HCT116 (cell line): ENCODE data around the gene FBXO11.

Experiments used
- EZH2 ChIP-seq: fragments of 200-600 bp; sonication (generic); IDR thresholded peaks from 2 replicates; pipeline ENCODE4 v1.6.1; 2017; ENCODE audit warnings: antibody characterized with exemption, mixed run types
- EZH2phosphoT487 ChIP-seq: fragments of 200-600 bp; IDR thresholded peaks from 2 replicates; pipeline ENCODE4 v1.6.1; 2018; ENCODE audit warnings: antibody characterized with exemption, borderline replicate concordance
- FOSL1 ChIP-seq: IDR thresholded peaks from 2 replicates; pipeline ENCODE4 v1.6.1; 2012; ENCODE audit warnings: low read depth
- JUND ChIP-seq: IDR thresholded peaks from 2 replicates; pipeline ENCODE4 v1.6.1; 2012
- POLR2A ChIP-seq: IDR thresholded peaks from 2 replicates; pipeline ENCODE4 v1.7.0; 2011; ENCODE audit warnings: borderline replicate concordance; ENCODE audit not compliant: insufficient read depth, insufficient read length; ENCODE audit errors: extremely low read depth
- POLR2AphosphoS5 ChIP-seq: IDR thresholded peaks from 2 replicates; pipeline ENCODE4 v1.6.1; 2011; ENCODE audit warnings: mild to moderate bottlenecking, low read depth, low read length, moderate library complexity
- SP1 ChIP-seq: IDR thresholded peaks from 2 replicates; pipeline ENCODE4 v1.6.1; 2012; ENCODE audit warnings: low read depth
- YY1 ChIP-seq: IDR thresholded peaks from 2 replicates; pipeline ENCODE4 v1.6.1; 2011; ENCODE audit warnings: low read length, low read depth, moderate library complexity, mild to moderate bottlenecking; ENCODE audit not compliant: insufficient replicate concordance; ENCODE audit errors: extremely low read depth
- ZNF274 ChIP-seq: fragments of 200-500 bp; sonication (Bioruptor generic); IDR thresholded peaks from 2 replicates; pipeline ENCODE4 v1.6.1; 2014; ENCODE audit warnings: mild to moderate bottlenecking, low read depth, low read length, inconsistent platforms
- TF ChIP-seq, protein P1 (sequence below), 3 experiments: fragments of 200-600 bp in 1 of 3; sonication (generic) in 1 of 3; IDR thresholded peaks in 2 of 3; conservative IDR thresholded peaks in 1 of 3; 2 replicates each; pipeline ENCODE4 v1.5.1; 2012 to 2017; ENCODE audit warnings: low read depth in 2 of 3, low read length in 2 of 3, antibody characterized with exemption in 1 of 3, borderline replicate concordance in 1 of 3, control low read depth in 1 of 3, mild to moderate bottlenecking in 1 of 3, mixed read lengths in 1 of 3, mixed run types in 1 of 3, moderate library complexity in 1 of 3; ENCODE audit not compliant: insufficient read depth in 1 of 3
- TF ChIP-seq, protein P2 (sequence below): IDR thresholded peaks from 2 replicates; pipeline ENCODE4 v1.6.1; 2011; ENCODE audit warnings: mild to moderate bottlenecking, low read length, moderate library complexity; ENCODE audit not compliant: insufficient replicate concordance; ENCODE audit errors: extremely low read depth
- TF ChIP-seq, protein P3 (sequence below): IDR thresholded peaks from 2 replicates; pipeline ENCODE4 v1.6.1; 2012; ENCODE audit warnings: low read depth
- TF ChIP-seq, protein P4 (sequence below): IDR thresholded peaks from 2 replicates; pipeline ENCODE4 v1.6.1; 2012

DNA sequence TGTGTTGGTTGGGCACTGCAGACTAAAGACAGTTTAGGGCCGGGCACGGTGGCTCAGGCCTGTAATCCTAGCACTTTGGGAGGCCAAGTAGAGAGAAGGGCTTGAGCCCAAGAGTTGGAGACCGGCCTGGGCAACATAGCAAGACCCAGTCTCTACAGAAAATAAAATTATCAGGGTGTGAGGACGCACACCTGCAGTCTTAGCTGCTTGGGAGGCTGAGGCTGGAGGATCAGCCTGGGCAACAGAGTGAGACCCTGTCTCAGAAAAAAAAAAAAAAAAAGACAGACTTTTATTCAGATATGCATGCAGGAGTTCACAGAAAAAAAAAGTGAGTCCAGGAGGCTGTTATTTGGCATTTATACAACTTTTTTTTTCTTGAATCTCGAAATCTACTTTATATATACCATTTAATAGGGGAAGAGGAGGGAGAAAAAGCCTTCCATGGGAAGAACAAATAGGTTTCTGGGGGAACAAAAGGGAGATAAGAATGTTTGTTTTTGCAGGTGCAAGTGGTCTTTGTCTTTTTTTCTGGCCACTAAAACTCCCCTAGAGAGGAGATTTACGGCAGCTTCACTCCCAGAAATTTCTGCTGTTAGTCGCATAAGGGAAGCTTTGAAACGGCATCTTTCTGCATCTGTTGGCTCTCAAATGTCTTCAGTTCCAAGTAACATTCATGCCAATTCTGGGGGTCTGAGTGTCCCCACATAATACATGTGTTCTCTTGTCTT lies 127.4 kb downstream of the FBXO11 start:
- TF ChIP-seq POLR2A (no peak), SP1 (no peak), EZH2 (no peak), FOSL1 (no peak), YY1 (no peak), ZNF274 (no peak), JUND (no peak), POLR2AphosphoS5 (no peak), EZH2phosphoT487 (no peak)
- TF ChIP-seq, protein P1, sequence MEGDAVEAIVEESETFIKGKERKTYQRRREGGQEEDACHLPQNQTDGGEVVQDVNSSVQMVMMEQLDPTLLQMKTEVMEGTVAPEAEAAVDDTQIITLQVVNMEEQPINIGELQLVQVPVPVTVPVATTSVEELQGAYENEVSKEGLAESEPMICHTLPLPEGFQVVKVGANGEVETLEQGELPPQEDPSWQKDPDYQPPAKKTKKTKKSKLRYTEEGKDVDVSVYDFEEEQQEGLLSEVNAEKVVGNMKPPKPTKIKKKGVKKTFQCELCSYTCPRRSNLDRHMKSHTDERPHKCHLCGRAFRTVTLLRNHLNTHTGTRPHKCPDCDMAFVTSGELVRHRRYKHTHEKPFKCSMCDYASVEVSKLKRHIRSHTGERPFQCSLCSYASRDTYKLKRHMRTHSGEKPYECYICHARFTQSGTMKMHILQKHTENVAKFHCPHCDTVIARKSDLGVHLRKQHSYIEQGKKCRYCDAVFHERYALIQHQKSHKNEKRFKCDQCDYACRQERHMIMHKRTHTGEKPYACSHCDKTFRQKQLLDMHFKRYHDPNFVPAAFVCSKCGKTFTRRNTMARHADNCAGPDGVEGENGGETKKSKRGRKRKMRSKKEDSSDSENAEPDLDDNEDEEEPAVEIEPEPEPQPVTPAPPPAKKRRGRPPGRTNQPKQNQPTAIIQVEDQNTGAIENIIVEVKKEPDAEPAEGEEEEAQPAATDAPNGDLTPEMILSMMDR (IDR thresholded peaks at IDR 0.05 in 2 of 3, conservative IDR thresholded peaks at IDR 0.05 in 1 of 3; ENCODE audit: borderline replicate concordance in 1 of 3, insufficient read depth in 1 of 3, low read depth in 2 of 3, low read length in 2 of 3), result no peak
- TF ChIP-seq, protein P2, sequence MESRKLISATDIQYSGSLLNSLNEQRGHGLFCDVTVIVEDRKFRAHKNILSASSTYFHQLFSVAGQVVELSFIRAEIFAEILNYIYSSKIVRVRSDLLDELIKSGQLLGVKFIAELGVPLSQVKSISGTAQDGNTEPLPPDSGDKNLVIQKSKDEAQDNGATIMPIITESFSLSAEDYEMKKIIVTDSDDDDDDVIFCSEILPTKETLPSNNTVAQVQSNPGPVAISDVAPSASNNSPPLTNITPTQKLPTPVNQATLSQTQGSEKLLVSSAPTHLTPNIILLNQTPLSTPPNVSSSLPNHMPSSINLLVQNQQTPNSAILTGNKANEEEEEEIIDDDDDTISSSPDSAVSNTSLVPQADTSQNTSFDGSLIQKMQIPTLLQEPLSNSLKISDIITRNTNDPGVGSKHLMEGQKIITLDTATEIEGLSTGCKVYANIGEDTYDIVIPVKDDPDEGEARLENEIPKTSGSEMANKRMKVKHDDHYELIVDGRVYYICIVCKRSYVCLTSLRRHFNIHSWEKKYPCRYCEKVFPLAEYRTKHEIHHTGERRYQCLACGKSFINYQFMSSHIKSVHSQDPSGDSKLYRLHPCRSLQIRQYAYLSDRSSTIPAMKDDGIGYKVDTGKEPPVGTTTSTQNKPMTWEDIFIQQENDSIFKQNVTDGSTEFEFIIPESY, result no peak
- TF ChIP-seq, protein P3, sequence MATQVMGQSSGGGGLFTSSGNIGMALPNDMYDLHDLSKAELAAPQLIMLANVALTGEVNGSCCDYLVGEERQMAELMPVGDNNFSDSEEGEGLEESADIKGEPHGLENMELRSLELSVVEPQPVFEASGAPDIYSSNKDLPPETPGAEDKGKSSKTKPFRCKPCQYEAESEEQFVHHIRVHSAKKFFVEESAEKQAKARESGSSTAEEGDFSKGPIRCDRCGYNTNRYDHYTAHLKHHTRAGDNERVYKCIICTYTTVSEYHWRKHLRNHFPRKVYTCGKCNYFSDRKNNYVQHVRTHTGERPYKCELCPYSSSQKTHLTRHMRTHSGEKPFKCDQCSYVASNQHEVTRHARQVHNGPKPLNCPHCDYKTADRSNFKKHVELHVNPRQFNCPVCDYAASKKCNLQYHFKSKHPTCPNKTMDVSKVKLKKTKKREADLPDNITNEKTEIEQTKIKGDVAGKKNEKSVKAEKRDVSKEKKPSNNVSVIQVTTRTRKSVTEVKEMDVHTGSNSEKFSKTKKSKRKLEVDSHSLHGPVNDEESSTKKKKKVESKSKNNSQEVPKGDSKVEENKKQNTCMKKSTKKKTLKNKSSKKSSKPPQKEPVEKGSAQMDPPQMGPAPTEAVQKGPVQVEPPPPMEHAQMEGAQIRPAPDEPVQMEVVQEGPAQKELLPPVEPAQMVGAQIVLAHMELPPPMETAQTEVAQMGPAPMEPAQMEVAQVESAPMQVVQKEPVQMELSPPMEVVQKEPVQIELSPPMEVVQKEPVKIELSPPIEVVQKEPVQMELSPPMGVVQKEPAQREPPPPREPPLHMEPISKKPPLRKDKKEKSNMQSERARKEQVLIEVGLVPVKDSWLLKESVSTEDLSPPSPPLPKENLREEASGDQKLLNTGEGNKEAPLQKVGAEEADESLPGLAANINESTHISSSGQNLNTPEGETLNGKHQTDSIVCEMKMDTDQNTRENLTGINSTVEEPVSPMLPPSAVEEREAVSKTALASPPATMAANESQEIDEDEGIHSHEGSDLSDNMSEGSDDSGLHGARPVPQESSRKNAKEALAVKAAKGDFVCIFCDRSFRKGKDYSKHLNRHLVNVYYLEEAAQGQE, result no peak
- TF ChIP-seq, protein P4, sequence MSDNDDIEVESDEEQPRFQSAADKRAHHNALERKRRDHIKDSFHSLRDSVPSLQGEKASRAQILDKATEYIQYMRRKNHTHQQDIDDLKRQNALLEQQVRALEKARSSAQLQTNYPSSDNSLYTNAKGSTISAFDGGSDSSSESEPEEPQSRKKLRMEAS, result no peak
